Panc1 (cell line): ENCODE results near the gene NEO1.

Experiments used
- TCF7L2 ChIP-seq: IDR thresholded peaks from 2 replicates; pipeline ENCODE4 v1.6.1; 2011; ENCODE audit warnings: mild to moderate bottlenecking, low read depth, low read length, inconsistent platforms
- TF ChIP-seq, protein P1 (sequence below): fragments of 450-650 bp; IDR thresholded peaks from 2 replicates; pipeline ENCODE4 v1.5.1; 2017; ENCODE audit warnings: mild to moderate bottlenecking

DNA sequence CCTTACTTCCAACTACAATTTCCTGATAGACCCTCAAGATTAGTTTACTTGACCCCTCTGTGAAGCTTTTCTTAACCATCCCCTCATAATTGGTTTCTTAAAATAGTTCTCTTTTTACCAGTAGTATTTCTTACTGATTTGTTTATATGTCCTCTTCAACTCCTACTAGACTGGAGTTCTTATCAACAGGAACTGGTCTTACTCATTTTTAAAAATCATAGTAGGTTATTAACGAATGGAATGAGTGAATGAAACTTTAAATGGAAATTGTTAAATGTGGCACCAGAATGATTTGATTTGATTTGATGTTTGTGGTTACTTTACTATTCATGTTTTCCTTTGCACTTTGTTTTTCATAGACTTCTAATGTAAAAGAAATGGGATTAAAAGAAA, 91.5 kb downstream of the NEO1 start:
- TF ChIP-seq, protein P1, sequence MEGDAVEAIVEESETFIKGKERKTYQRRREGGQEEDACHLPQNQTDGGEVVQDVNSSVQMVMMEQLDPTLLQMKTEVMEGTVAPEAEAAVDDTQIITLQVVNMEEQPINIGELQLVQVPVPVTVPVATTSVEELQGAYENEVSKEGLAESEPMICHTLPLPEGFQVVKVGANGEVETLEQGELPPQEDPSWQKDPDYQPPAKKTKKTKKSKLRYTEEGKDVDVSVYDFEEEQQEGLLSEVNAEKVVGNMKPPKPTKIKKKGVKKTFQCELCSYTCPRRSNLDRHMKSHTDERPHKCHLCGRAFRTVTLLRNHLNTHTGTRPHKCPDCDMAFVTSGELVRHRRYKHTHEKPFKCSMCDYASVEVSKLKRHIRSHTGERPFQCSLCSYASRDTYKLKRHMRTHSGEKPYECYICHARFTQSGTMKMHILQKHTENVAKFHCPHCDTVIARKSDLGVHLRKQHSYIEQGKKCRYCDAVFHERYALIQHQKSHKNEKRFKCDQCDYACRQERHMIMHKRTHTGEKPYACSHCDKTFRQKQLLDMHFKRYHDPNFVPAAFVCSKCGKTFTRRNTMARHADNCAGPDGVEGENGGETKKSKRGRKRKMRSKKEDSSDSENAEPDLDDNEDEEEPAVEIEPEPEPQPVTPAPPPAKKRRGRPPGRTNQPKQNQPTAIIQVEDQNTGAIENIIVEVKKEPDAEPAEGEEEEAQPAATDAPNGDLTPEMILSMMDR, result no peak
- TF ChIP-seq TCF7L2, result no peak
